Pons (tissue), 1 donor: ENCODE results near the gene CCDC54.

Experiments
- DNase-seq: peaks from one replicate; pipeline ENCODE4 v3.0.0-alpha.2; 2016; ENCODE audit warnings: low spot score

The CCDC54 gene

DNA sequence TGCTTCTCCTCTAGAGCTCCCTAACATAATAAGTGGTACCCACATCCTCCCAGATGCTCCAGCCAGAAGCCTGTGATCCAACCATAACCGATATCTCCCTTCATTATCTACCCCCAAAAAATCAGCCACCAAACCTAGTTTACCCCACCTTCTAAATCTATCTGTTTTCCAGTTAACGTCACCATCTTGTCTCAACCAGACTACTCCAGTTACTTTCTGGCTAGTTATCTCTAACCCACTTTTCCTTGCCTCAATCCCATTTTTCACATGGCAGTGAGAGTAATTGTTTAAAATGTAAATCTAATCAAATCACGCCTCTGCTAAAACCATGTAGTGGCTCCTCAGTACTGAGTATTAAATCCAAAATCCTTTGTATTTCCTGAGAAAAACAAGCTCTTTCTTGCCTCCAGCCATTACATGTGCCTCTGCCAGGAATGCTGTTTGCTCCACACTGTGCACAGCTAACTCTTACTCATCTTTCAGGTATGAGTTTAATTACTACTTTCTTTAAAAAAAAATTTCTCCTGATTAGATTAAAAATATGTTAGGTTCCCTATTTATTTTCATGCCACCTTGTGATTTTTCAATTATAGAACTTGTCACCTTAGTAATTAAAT lies 15.4 kb downstream of the CCDC54 start:
- no peak for DNase-seq

DNA sequence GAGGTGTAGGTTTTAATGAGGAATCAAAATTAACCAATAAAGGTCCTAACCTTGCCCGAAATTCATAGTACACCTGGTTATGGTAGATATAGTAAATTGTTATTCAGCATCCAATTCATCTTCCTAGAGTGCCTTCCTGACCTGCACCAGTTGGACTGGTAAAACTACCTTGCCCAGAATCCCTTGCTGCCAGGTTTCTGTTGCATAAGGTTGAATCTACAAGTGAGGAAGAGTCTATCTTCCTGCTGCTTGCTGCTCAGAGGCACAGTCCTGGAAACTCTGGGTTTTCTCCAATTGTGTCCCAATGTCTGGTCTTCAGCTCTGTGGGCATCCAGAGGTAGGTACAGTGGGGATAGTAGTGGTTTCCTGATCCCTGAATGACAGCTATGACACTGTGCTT lies 17.3 kb downstream of the CCDC54 start:
- DNase-seq = no peak

DNA sequence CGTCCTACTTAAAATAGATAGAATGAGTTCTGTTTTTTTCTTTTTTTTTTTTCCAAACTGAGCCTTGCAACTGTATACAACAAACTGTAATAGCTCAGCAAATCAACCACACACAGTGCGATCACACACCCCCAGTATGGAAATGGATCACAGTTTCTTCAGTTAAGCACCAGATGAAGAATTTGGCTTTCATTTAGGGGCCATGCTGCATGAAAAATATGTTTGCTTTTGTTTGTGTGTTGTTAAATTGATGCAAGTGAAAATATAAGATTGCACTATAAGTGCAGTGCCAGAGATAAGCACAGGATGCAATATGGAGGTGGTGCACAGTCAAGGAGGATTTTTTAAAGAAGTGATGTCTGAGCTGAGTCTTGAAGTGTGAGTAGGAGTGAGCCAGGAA lies 17.8 kb downstream of the CCDC54 start:
- no peak for DNase-seq

DNA sequence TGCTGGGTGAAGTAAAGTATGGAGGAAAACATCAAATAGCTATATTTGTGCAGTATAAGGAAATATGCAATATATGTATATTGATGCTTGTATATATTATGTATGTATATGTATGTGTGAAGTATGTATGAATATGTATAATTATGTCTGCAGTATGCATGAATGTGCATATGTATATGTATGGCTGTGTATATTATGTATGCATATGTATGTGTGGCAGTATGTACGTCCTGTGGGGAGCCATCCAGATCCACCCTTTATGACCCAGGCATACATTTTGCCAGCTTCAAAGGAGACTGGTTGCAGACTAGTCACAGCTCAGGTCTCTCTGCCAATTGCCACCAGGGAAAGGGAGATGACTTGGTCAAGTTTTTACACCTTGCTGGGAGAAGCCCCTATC lies 24.1 kb downstream of the CCDC54 start:
- no peak for DNase-seq

DNA sequence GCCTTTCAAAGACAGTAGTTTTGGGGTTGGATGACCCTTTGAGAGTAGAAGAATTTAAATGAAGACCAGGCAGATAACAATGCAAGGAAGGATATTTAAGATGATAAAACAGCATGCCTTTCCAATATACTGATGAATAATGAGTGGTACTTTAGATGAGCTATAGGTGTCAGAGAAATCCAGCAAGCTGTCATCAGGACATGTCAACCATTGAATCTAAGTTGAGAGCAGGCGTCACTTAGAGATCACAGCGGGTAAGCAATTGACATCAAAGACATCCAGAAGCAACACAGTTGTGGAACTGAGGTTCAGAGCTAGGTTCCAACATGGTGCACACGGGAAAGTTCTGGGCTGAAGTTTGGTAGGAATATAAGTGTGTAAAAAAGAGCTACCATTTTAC lies 25.0 kb downstream of the CCDC54 start:
- DNase-seq = no peak

DNA sequence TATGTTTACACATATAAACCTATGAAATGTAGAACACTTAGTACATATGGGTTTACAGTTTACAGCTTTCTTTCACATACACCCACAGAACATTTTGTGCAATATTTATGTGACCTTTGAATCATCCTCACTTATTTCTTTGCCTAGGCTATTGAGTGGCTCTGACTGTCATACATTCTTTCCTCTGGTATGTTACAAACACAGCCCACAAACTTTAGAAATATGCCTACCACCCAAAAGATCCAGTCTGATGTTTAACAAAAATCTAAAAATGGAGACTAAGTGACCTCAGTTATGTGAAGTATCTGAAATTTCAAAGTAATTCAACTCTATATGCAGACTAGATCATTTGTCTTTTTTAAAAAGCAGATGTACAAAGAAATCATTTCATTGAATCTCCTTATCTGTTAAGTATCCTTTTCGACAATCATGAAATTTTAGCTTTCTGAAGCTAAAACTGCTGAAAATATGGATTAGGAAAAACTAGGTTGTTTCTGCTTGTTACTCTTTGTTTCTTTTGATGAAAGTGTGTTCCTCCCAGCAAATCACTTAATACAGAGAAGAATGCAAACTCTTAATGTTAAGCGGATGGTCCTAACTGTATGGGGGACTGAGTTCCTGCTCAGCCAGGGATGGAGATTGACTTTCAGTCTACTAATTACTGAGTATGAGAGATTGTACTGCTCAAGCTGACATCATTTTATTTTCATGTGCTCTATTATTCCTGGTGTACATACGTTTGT lies 27.7 kb downstream of the CCDC54 start:
- DNase-seq = no peak

DNA sequence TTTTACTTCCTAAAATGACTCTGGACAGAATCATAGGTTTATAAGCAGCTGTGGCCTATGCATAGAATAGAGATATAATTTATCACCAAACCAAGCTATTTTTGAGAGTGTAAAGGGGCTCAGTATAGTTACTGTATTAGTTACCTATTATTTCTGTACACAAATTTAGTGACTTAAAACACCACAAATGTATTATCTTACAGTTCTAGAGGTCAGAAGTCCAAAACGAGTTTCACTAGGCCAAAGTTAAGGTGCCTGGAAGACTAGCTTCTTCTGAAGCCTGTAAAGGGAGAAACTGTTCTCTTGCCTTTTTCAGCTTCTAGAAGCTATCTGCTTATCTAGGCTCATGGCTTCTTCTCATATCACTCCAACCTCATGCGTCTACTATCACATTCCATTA lies 30.1 kb downstream of the CCDC54 start:
- DNase-seq = no peak

DNA sequence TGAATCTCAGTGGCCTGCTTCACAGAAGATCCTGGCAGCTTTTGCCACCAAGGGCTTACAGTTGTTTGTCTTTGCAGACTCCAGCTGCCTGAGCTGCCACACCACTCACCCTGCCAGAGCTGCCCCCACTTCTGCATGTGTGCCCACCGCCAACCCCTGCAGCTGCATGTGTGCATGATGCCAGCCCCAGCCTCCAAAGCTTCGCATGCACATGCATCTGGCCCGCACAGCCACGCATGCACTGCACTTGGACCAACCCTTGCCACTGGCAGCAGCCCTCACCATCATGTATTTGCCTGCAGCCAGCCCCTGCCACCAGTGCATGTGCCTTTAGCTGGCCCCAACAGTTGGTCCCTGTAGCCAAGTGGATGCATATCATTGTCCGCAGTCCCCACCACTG lies 31.3 kb downstream of the CCDC54 start:
- no peak for DNase-seq

DNA sequence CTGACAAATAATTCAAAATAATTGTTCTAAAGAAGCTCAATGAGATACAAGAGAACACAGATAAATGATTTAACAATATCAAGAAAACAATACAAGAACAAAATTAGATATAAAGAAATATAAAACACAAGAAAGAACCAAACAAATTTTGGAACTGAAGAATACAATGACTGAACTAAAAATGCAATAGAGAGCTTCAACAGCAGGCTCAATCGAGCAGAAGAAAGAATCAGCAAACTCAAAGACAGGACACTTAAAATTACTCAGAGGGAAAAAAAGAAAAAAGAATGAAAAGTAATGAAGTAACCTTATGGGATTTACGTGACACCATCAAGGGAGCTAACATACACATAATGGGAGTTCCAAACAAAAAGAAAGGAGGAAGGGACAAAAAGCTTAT lies 32.1 kb downstream of the CCDC54 start:
- no peak for DNase-seq

DNA sequence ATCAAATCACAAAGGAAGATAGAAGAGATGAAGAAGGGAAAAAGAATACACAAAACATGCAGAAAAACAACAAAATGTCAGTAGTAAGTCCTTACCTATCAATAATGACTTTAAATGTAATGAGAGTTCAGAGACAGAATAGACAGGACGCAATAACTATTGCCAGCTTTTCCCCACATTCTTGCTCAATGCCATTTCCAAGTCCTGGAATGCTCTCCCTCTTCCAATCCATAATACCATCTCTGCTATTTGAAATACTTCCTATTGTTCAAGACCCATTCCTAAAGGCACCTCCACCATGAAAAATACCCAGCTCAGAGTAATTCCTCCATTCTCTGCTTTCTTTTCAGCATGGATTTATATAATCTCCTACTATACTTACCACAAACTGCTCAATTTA lies 33.4 kb downstream of the CCDC54 start:
- DNase-seq = no peak

DNA sequence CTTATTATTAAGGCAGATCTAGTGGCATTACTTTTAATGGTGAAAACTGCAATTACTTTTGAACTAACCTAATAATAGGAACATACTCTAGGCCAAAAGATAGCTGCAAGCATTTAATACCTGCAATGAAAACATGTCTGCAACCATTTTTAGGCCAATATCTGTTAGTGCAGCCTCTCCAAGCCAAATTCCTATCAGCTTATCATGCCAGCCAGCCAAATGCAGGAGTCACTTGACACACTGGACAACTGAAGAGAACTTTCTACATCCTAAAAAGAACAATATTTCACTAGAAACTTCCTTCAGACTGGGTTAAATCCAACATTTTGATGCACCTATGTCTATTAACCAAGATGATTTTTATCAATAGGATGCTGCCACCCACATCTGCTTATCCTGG lies 33.8 kb downstream of the CCDC54 start:
- no peak for DNase-seq

DNA sequence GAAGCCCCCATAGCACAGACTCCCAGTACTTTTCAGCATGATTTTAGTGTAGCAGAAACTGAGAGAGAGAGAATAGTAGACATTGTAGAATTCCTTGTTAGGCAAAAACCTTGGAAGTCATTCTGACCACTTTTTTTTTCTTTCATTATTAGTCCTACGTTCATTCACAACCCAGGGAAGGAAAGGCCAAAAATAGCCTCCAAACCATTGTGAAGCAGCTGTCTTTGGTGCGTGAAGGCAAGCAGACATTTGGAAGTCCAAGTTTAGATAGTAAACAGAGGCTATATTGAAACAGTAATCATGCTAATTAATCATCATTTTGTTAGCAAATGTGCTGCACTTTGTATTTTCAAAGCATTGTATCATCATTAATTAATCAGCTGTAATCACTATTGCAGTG lies 34.5 kb downstream of the CCDC54 start:
- DNase-seq = no peak

DNA sequence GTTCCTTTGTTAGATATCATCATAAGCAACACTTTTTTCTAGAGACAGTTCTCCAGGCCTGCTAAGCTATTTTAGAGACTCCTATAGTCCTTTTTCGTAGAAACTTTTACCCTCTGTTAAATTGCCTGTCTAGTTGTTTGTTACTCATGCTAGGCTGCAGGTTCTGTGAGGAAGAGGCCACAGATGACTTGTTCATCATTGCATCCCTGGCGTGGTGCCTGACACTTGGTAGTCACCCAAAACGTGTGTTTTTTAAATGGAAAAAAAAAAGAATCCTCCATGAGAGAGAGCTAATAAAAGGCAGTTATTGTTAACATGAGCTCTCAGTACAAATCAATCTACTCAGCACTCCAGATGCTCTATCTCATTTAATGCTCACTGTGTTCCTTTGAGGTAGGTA lies 35.1 kb downstream of the CCDC54 start:
- DNase-seq = no peak

DNA sequence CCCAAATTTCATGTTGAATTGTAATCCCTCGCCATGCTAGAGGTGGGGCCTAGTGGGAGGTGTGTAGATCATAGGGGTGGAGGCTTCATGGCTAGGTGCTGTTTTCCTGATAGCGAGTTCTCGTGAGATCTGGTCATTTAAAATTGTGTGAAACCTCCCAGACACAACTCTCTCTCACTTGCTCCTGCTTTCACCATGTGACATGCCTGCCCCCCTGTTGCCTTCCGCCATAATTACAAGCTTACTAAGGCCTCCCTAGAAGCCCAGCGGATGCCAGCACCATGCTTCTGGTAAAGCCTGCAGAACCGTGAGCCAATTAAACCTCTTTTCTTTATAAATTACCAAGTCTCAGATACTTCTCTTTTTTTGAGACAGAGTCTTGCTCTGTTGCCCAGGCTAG lies 36.0 kb downstream of the CCDC54 start:
- no peak for DNase-seq

DNA sequence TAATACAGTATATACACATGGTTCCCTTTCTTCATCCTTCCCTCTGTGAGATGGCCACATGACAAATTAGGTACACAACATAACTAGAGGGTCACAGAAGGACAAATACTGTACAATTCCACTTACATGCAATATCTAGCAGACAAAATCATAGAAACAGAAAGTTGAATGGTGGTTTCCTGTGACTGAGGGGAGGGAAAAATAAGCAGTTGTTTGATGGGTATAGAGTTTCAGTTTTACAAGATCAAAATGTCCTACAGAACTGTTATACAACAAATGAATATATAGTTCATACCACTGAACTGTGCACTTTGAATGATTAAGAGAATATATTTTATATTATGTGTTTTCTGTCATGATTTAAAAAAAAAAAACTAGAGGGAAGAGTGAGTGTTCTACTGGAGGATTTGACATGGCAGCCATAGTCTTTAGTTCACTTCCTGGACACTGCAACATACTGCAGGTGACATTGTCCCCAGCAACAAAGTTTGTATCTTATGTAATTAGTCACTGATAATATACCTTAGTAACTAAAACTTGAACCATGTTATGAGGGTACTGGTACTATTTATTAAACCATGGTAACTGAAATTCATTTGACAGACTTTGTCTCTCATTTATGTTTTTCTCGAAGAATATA lies 37.2 kb downstream of the CCDC54 start:
- DNase-seq = no peak

DNA sequence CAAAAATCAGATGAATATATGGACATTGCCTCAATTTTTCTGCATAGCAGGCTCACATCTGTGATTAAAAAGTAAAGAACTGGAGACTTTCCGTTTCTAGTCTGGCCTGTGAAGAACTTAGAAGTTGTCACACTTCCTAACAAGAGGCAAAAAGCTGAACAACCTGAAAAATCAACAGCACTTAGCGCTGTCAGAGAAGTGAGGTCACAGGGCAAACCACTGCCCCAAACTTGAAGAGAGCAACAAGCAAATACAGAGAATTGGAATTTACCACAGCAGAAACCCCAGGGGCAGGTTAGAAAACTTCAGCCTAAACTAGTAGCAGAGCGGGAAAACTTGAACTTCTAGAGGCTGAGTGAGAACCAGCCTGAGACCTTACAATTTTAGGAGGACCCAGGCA lies 38.9 kb downstream of the CCDC54 start:
- DNase-seq = no peak

DNA sequence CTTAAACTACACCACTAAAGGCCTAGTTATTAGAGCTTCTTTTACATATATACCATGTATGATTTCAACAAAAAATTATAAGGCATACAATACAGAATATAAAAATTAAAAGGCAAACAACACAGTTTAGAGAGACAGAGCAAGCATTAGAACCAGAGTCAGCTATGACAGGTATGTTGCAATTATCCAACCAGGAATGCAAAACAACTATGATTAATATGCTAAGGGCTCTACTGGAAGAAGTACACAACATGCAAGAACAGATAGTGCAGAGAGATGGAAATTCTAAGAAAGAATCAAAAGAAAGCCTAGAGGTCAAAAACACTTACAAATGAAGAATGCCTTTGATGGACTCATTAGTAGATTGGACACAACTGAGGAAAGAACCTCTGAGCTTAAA lies 39.6 kb downstream of the CCDC54 start:
- DNase-seq = no peak

DNA sequence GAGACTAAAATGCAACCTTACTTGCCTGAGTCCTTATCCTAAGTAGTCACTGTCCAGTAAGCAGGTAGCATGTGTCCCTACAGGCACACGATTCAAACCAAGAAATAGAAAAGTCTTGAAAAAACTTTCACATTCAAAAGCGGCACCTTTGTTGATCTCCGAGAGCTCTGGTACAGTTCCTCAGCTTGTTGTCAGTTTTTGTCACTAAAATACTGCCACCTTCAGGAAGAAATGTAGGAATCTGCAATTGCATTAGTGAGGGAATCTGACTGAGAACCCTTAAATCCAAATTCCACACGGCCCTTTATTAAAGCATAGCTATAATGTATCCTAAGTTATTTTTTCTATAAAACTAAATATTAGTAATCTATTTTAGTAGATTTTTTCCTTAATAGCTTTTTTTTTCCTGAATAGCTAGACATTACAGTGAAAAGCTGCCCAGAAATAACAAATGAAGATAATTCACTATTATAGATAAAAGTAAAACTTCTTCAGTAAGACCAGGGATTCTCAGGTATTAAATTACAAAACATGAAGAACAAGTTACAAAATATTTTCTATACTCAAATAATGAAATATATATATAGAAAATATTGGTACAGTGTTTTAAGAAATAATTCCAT lies 44.0 kb downstream of the CCDC54 start:
- DNase-seq = peak; percentile 96

DNA sequence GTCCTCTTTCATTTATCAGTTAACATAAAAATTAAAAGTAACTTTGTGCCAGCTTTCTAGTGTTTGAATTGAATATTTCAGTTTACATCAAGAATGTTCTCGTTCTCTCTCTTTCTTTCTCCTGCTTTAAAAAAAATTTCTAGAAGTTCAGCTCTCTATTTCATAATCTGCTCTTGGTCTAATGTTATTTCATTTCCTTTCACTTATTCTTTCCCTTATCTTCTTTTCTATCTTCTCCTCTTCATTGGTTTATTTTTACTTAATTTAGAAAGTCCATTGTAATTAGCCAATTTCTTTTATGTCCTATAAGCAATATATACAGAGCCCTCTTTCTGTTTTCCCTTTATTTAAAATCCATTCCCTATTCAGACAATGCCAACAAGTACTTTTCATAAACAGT lies 44.6 kb downstream of the CCDC54 start:
- DNase-seq = peak; percentile 18

DNA sequence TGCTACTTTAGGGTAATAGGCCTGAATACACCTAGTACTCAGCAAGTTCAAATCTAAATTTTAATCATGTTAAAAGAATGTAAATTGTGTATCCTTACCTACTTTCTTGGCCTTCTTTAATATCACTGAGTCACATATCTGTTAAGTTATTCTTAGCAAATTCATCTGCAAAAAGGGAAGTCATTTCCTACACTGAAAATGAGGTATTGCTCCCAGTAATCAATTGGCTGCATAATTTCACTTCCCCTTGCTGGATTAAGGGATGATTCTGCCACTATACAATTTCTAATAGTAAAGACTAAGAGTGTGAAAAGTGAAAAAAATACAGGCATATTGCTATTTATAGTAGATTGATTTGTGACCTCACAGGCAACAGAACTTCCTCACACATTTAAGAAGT lies 47.8 kb downstream of the CCDC54 start:
- no peak for DNase-seq

DNA sequence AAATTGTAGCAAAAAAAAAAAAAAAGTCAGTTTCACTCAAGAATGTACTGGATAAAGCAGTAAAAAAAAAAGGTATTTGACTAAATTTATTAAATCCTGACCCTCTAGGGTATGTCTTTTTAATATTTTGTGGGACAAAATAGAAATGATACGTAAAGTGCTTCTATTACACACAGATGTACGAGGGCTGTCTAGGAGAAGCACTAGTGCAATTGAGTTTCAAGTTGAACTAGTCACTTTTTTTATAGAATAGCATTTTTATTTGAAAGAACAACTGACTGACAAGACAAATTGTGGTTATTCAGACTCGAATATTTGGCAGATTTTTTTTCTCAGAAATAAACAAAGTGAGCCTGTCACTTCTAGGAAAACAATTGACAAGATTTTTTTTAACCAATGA lies 49.0 kb downstream of the CCDC54 start:
- DNase-seq = no peak
